Stimulated activated CD8-positive, alpha-beta memory T cell treated with anti-CD3 and anti-CD28 coated beads, Interleukin-15, amount 100 ng/mL, for 24 hours (primary cell): Measurements from ENCODE around the gene RNF5.
A peak's percentile ranks its signal among the peaks of the same experiment; 100 is the strongest.
"Not testable (repeated sequence)": the region's sequence is repeated elsewhere in the genome, so short reads cannot be mapped to it uniquely, and the experiment has no call there.

Experiments used
- DNase-seq: peaks from one replicate; pipeline ENCODE4 v3.0.0-alpha.2; 2020; ENCODE audit warnings: low read depth

RNF5 gene

DNA sequence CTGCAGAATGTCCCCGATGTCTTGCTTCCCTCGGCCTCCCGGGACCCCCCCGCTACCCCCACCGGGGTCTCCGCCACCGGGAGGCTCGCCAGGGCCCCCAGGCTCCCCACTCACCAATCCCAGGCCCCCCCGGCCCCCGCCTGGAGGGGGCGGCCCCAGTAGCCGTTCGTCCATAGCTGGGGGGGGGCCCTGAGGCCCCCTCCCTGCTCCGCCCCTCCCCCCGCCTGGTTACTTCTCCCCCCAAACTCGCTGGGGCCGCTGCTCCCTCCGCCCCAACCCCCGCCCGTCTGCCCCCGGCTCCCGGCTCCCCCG, 11.5 kb downstream of the RNF5 start:
- no peak for DNase-seq

DNA sequence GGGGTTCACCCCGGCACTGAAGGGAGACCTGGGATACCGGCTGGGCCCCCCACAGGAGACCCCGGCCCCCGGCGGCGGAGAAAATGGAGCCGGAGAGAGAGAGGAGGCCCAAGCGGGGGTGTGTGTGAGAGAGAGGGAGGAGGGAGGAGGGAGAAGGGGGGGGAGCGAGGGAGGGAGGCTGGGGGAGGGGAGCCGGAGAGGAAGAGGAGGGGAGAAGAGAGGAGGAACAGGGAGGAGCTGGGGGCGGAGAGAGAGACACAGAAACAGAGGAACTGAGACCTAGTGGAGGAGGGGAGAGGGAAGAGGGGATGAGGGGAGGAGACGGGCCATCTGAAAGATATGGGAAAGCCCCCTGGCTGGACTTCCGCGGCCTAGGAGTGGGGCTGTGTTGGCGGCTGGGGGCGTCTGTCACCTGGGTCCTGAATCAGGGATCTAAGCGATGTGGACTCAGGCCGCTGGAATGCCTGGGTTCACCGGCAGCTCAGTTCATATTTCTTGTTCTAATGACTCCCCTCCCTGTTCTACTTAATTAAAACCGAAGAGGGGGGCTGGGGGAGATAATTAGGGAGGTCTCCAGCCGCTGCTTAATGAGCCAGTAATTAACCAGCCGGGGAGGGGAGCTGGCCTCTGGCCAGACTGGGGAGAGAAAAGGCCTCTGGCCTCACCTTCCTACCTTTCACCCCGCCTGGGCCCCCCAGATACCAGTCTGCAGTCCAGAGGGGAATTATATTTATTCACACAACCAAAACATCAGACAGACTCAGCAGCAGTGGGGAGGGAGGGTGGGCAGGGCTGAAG, 12.0 kb downstream of the RNF5 start, which contains the start of gene PBX2:
Gene PBX2 (minus strand): TSS at position 149 of the 798 bp plus-strand sequence. CDS start 287 bp downstream, outside the sequence.
- DNase-seq, result peak; percentile 39

DNA sequence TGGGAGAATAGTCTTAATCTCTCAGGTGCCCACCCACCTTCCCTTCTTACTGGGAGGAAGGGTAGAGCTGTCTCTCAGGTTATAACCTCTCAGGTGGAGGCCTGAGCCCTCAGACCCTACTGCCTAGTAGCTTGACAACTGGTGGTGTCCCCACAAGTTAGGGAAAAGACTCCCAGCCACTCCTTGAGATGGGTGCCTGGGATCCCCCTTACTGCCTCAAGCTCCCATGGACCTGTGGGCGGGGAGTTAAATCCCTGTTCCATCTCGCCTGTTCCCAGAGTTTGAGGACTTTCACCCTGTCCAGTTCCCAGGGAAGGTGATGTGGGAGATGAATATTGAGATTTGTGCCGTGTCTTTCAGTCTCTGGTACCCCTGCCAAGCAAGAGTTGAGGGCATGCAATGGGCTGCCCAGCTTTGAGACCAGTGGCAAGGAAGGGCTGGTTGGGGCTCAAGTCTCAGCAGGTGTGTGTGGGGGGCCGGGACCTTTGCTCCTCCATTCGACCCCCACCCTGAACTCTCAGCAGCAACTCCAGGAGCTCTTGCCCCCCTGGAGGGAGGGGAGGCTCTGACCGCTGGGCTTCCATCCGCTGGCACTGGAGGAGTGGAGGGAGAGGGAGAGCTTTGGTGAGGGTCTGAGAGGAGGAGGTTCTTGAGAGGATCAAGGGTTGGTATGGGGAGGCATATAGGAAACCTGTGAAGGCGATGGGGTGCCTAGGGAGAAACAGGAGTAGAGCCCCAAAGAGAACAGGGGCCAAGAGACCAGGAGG, 12.9 kb downstream of the RNF5 start:
- no peak for DNase-seq

GRCh38 chr6:32191696-32192607, 13.7 kb downstream of the RNF5 start:
- DNase-seq, result no peak

DNA sequence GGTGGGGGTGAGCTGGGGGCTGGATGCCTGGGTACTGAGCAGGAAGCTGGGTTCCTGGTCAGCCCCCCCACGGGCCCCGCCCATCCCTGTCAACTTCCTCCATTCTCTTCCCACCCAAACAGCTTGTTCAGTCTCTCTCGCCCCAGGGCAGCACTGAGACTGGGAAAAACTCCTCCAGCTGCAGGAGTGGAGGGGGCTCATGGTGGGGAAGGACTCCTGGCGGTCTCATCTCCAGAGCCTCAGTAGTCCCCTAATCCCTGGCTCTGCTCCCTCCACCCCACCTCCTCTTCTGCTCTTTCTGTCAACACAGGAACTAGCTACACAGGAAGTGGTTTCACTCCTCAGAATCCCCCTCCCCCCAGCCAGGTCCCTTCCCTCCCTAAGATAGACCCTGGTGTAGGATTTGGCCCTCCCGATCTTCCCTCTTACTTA, 14.4 kb downstream of the RNF5 start, which contains the start of gene GPSM3:
Gene GPSM3 (minus strand): TSS at position 36 of the 432 bp plus-strand sequence. CDS start 130 bp downstream, outside the sequence.
- DNase-seq, result no peak

DNA sequence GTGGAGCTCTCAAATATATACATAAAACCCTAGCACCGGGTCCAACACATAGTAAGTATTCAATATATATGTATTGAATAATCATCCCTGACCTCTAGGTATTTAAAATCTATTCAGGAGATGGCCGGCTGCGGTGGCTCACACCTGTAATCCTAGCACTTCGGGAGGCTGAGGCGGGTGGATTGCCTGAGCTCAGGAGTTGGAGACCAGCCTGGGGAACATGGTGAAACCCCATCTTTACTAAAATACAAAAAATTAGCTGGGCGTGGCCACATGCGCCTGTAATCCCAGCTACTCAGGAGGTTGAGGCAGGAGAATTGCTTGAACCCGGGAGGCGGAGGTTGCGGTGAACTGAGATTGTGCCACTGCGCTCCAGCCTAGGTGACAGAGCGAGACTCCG, 14.9 kb downstream of the RNF5 start:
- DNase-seq, result not testable (repeated sequence)

GRCh38 chr6:32194388-32194787, 16.2 kb downstream of the RNF5 start:
- DNase-seq, result no peak

- DNase-seq, result no peak
Measured at GRCh38 chr6:32194825-32195651, 16.8 kb downstream of the RNF5 start.

GRCh38 chr6:32195652-32195901, 17.4 kb downstream of the RNF5 start:
- DNase-seq, result peak; percentile 100

DNA sequence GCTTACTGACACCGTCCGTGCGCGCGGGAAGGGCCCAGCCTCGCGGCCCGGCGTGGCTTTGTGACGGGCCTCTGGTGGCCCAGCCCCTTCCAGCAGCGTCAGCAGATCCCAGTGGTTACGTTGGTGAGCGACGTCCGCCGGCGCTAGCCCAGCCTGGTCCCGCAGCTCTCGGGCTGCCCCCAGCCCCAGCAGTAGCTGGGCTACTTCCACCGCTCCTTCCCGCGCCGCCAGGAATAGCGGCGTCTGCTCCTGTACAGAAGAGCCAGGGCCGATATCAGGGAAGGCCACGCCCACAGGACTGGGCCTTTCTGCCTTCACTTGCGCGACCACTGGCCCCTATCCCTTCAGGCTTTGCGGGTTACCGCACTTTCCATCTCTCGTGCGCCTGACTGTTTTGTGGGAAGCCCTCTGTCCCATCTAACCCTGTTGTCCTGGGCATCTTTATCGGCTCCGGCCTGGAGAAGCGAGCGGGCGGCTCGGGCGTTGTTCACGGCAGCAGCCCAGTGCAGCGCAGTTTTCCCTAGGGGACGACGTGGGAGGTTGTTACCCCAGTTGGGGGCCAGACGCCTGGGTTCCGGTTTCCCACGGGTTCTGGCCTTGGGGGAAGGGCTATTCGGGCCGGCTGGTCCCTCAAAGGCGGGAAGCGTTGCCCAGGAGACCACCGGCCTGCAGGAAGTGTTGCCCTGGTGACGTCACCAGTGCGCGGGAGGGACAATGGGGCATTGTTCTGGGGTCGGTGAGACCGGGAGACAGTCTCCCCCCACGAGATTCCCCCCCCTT, 17.9 kb downstream of the RNF5 start:
- peak; percentile 42 for DNase-seq

DNA sequence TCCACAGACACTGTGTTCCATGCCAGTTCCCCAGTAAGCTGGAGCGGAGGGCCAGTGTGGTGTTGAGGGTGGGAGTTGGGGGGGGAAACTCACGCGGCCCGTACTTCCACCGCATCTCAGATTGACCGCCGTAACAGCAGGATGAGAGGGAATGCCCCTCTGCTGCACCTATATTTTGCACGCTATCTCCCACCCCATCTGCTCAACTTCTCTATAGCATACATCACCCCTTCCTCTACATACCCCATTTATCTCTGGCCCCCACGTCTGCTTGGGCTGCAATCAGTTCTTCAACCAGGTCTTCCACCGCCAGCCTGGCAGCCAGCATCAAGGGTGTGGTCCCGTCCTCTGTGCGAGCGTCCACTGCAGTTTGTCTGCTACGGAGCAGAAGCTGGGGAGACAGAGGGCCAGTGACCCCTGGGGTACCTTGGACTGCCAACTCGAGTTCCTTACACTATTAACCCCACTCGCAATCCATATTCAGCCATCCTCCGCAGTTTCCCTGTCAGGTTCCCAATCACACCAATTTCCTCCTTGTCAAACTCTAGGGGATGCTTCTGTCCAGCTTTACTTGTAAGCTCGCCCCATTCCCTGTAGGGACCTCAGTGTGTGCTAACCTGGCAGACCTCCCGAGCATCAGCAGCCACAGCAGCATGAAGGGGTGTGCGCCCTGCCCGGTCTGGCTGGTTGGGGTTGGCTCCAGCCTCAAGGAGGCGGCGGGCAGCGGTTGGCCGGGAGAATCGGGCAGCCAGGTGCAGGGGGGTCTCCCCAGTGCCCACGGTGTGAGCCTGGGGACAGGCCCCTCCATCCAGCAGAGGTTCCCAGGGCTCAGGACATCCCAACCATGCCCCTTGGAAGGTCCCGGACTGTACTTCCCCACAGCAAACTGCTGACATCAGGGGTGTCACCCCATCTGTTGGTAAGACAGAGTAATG, 18.7 kb downstream of the RNF5 start:
- no peak for DNase-seq

DNA sequence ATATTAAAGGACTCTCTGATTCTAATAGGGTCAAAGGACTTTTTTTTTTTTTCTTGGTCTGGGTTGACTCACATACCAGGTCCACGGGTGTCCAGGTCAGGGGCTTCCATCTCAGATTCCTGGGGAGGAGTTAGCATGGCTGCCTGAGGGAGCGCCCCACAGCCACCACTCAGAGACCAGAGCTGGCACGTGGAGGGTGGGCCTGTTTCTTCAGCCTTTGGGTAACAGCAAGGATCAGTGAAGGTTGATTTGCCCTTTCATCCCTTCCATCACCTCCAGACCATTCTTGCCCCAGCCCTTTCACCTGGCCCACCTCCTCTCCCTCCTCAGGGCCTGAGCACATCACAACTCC, 20.1 kb downstream of the RNF5 start:
- DNase-seq, result no peak

- DNase-seq, result no peak
Measured at GRCh38 chr6:32198866-32199265, 20.7 kb downstream of the RNF5 start.

- no peak for DNase-seq
Measured at GRCh38 chr6:32200711-32201475, 22.7 kb downstream of the RNF5 start.

- DNase-seq, result no peak
Measured at GRCh38 chr6:32202186-32202585, 24.0 kb downstream of the RNF5 start.

DNA sequence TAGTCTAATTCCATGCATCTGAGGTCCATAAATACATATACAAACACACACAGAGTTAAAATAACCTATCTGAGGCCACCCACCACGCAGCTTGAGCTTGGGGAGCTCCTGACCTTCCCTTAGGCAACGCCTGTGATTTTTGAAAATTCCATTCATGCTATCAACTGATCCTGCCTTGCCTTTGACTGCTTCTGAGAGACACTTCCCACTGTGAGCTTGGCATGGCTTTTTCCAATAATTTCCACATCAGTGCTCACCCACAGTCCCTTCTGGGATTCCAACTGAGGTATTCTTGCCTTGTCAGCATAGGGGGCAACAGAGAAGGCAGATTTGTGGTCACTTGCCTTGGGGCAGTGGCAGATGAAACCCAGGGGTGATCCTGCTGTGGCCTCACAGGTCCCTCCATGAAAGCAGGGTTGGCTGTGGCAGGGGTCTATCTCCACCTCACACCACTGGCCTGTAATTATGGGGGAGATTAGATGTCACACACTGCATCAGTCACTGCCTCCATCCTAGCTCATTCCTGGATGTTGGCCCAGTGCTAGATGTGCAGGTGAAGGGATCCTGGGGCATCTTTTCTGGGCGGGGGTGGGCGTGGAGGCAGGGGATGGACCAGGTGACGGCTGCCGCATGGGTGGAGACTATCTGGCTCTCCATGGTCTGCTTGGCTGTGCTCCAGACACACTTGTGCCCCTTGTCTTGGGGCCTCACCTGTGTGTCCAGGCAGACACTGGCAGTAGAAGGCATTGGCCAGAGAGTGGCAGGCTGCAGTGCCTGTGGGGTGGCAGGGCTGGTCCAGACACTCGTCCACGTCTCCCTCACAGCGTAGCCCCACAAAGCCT, 25.4 kb downstream of the RNF5 start:
- no peak for DNase-seq

- no peak for DNase-seq
Measured at GRCh38 chr6:32204268-32204715, 26.1 kb downstream of the RNF5 start.

DNA sequence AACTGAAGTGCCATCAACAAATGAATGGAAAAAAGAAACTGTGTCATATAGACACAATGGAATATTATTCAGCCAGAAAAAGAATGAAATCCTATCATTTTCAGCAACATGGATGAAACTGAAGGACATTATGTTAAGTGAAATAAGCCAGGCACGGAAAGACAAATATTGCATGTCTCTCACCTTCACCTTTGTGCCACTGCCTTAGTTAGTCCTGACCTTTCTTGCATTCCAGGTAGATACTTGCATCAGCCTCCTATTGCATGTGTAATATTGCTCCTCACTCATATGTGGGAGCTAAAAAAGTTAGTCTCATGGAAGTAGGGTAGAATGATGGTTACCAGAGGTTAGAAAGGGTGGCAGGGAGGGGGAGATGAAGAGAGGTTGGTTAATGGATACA, 30.8 kb downstream of the RNF5 start:
- no peak for DNase-seq
